Measurements from ENCODE around the gene PIK3R3. TPM values are rescaled to one million over a fixed set of nuclear protein-coding genes. Genes with fewer than 3 reads are reported as not detected.

PIK3R3 gene
- total and polyA plus RNA-seq, 7 donors: 6.7 to 24.2 (median 17.4) TPM

DNA sequence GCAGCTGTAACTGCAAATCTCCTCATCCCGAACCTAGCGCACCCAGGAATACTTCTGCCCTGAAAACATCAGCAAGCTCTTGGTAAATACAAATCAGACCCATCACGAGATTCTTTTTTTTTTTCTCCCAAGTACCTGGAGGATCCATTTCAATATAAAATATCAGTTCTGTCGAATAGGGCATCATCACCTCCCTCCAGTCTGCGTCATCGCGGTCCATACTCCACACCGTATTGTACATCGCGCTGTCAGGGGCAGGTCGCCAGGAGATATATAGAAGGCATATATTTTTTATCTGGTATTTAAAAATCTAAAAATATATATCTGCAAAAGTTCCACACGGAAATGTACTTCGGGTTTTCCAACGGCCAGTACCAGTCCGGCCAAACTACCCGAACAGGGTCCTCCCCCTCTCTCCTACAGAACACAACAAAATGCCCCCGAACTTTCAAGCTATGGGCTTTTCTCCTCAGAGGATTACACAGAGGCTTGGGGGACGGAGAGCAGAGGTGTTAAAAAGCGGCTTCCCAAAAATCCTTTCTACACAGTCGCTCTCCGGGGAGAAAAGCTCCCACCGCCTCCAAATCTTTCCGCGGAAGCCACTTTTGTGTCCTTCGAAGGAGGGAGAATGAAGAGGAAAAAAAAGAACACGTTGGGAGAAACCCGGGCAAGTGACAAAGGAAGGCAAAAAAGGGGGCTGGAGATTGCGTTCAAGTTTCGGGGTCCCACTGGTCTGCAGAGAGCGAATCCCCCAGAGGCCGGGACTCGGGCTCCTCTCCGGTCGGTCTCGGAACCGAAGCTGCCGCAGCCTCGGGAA, 509 bp downstream of the PIK3R3 start:
- Histone ChIP-seq H3K27me3 (ENCODE audit: insufficient read depth in 3 of 3, low read length in 2 of 3) (peaks cover 0 to 4% (median 0%) of the 10 kb centered on the region in 3 donors), H3K36me3 (ENCODE audit: insufficient read depth in 1 of 2, low read depth in 1 of 2) (no peaks in the 10 kb centered on the region), H3K27ac (peak overlapping the region; percentile 96), H3K4me1 (peaks cover 36% of the 10 kb centered on the region), H3K4me3 (peak overlapping the region; percentile 80), H3K9me3 (no peaks in the 10 kb centered on the region)
- TF ChIP-seq, protein P1, sequence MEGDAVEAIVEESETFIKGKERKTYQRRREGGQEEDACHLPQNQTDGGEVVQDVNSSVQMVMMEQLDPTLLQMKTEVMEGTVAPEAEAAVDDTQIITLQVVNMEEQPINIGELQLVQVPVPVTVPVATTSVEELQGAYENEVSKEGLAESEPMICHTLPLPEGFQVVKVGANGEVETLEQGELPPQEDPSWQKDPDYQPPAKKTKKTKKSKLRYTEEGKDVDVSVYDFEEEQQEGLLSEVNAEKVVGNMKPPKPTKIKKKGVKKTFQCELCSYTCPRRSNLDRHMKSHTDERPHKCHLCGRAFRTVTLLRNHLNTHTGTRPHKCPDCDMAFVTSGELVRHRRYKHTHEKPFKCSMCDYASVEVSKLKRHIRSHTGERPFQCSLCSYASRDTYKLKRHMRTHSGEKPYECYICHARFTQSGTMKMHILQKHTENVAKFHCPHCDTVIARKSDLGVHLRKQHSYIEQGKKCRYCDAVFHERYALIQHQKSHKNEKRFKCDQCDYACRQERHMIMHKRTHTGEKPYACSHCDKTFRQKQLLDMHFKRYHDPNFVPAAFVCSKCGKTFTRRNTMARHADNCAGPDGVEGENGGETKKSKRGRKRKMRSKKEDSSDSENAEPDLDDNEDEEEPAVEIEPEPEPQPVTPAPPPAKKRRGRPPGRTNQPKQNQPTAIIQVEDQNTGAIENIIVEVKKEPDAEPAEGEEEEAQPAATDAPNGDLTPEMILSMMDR (IDR thresholded peaks at IDR 0.05): no peak
- intact Hi-C loops (cut with DNase I): loop anchor here (2.0 to 5.0 kb wide), 4 partner anchors 41 to 95 kb away; partner anchors contain the start of gene TSPAN1 (in 1 of the 2)
- DNase-seq: no peak
- ATAC-seq: peak in 1 of 4 donors; percentile 8
- 1% methylated on average over 31 to 38 of the region's 38 CpGs for WGBS, 3 donors

DNA sequence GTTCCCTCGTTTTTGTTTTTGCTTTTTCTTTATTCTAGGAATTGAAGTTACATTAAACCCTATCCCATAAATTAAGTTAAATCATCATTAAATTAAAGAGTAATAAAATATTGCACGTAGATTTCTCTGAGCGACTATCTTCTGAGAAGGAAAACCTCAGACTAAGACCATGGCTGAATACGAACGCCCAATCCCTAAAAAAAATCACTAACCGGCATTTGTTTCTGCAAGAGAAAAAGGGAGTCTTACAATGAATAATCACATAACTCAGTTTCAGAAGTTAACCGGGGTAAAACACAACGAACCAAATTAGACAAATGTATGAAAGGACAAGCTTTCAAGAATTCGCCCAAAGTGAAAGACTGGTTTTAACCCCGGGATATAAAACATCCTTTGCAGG, 1.3 kb downstream of the PIK3R3 start:
- Histone ChIP-seq H3K36me3 (ENCODE audit: insufficient read depth in 1 of 2, low read depth in 1 of 2) (no peaks in the 10 kb centered on the region), H3K9me3 (no peaks in the 10 kb centered on the region), H3K4me3 (peak overlapping the region; percentile 80), H3K4me1 (peaks cover 36% of the 10 kb centered on the region), H3K27me3 (ENCODE audit: insufficient read depth in 3 of 3, low read length in 2 of 3) (peaks cover 0 to 4% (median 0%) of the 10 kb centered on the region in 3 donors), H3K27ac (peak overlapping the region; percentile 96)
- 2 to 3% (median 2%) methylated on average over 10 of the region's 10 CpGs for WGBS, 3 donors
- DNase-seq (no peak), ATAC-seq (no peak)
- intact Hi-C loops (cut with DNase I): loop anchor here in 1 of 2 donors (5.0 kb wide), 1 partner anchor 94 kb away; no protein-coding TSS in a partner anchor
- TF ChIP-seq, protein P1 (IDR thresholded peaks at IDR 0.05): no peak

DNA sequence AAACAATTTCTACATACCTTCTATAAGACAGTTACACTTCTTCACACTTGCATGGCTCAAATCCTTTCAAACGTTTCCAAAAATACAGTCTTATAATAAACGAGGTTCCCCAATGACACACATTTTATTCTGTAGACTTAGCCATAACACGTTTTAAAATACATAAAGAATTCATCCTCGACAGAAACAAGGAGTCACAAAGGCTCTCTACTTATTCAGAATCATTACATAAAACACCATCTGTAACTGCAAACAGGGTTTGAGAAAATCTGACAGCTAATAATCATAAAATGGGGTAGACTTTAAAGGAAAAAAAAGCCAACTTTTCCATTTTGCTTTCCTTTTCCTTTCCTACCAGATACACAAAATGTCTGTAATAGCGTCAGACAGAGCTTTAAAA, 1.8 kb downstream of the PIK3R3 start:
- 9 to 17% (median 11%) methylated on average over 5 of the region's 5 CpGs for WGBS, 3 donors
- intact Hi-C loops (cut with DNase I): loop anchor here in 1 of 2 donors (5.0 kb wide), 1 partner anchor 93 kb away; no protein-coding TSS in a partner anchor
- Histone ChIP-seq H3K36me3 (ENCODE audit: insufficient read depth in 1 of 2, low read depth in 1 of 2) (no peaks in the 10 kb centered on the region), H3K4me3 (peak overlapping the region; percentile 80), H3K27ac (no peak overlapping the region), H3K9me3 (no peaks in the 10 kb centered on the region), H3K27me3 (ENCODE audit: insufficient read depth in 3 of 3, low read length in 2 of 3) (peaks cover 0 to 4% (median 0%) of the 10 kb centered on the region in 3 donors), H3K4me1 (peaks cover 36% of the 10 kb centered on the region)
- TF ChIP-seq, protein P1 (IDR thresholded peaks at IDR 0.05): no peak
- ATAC-seq (no peak), DNase-seq (no peak)

DNA sequence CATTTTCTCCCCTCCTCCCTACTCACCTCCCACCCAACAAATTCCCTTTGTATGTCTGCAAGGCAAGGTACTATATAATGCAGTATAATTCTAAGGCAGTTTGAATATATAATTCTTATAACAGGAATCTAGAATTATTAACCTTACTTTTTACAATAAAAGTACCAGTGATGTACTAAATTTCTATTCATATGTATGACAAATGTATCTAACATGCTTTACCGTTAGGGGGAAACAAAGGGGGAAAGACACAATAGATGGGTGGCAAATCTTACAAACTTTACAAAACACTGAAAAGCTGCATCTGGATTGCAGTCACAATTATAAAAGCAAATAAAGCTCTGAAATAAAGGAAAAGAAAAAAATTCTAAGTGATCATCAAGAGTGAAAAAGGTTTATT, 2.3 kb downstream of the PIK3R3 start:
- no peak for DNase-seq
- Histone ChIP-seq H3K9me3 (no peaks in the 10 kb centered on the region), H3K4me3 (peak overlapping the region; percentile 80), H3K27me3 (ENCODE audit: insufficient read depth in 3 of 3, low read length in 2 of 3) (peaks cover 0 to 4% (median 0%) of the 10 kb centered on the region in 3 donors), H3K4me1 (peaks cover 31% of the 10 kb centered on the region), H3K27ac (no peak overlapping the region), H3K36me3 (ENCODE audit: insufficient read depth in 1 of 2, low read depth in 1 of 2) (no peaks in the 10 kb centered on the region)
- ATAC-seq: no peak
- WGBS, 3 donors: 54 to 64% (median 56%) methylated on average over 1 of the region's 1 CpG
- TF ChIP-seq, protein P1 (IDR thresholded peaks at IDR 0.05): no peak
- intact Hi-C loops (cut with DNase I): loop anchor here in 1 of 2 donors (5.0 kb wide), 1 partner anchor 93 kb away; no protein-coding TSS in a partner anchor

All from psoas muscle (tissue), 8 donors.